ENCODE data around the gene NOTCH1.

- no peak for TF ChIP-seq CTCF (conservative IDR thresholded peaks at IDR 0.05; ENCODE audit: low read length)
- no peak for TF ChIP-seq EZH2phosphoT487 (IDR thresholded peaks at IDR 0.05; ENCODE audit: borderline replicate concordance, low read depth, low read length)
These were observed 46.5 kb downstream of the NOTCH1 start for GRCh38 chr9:136499071-136499934.
